HG02840 (cell line): ENCODE results near the gene PLCB3.
"Not testable (repeated sequence)": the region's sequence is repeated elsewhere in the genome, so short reads cannot be mapped to it uniquely, and the experiment has no call there.

Experiments used
- ATAC-seq: cut with Tn5 transposase; IDR thresholded peaks from one replicate; pipeline ENCODE4 v1.9.1; 2021; ENCODE audit warnings: mild to moderate bottlenecking, moderate library complexity, moderate number of reproducible peaks; ENCODE audit not compliant: unreplicated experiment, low FRiP score

Gene PLCB3

DNA sequence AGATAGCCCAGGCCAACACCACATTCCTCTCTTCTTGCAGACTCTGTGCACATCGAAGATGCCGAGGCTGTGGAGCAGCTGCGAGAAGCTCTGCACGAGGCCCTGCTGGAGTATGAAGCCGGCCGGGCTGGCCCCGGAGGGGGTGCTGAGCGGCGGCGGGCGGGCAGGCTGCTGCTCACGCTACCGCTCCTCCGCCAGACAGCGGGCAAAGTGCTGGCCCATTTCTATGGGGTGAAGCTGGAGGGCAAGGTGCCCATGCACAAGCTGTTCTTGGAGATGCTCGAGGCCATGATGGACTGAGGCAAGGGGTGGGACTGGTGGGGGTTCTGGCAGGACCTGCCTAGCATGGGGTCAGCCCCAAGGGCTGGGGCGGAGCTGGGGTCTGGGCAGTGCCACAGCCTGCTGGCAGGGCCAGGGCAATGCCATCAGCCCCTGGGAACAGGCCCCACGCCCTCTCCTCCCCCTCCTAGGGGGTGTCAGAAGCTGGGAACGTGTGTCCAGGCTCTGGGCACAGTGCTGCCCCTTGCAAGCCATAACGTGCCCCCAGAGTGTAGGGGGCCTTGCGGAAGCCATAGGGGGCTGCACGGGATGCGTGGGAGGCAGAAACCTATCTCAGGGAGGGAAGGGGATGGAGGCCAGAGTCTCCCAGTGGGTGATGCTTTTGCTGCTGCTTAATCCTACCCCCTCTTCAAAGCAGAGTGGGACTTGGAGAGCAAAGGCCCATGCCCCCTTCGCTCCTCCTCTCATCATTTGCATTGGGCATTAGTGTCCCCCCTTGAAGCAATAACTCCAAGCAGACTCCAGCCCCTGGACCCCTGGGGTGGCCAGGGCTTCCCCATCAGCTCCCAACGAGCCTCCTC lies 64.6 kb downstream of the PLCB3 start:
- not testable (repeated sequence) for ATAC-seq

DNA sequence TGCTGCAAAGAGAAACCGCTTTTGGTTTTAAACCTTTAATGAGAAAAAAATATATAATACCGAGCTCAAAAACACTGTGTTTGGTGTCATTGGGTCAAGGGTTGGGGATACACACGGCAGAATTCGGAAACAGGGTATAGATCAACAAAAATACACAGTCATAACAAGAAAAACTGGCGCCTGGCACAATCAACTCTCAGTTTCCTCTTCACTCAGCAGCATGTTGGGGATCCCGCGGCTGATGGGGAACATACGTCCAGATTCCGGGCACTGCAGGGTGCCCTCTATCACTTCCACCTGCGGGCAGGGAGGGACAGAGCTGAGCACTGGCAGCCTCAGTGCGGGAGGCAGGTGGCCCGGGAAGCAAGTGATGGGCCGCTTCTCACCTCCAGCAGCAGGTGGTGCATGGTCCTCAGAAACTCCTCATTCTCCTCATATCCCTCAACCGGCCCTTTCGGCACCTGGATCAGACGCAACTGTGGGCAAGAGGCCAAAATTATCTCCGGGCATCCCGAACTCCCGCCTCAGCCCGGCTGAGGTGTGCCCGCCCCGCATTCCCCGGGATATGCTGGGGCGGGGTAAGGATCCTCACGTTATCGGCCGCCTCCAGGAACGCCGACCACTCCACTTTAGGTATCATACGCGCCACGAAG lies 65.5 kb downstream of the PLCB3 start:
- ATAC-seq = no peak

DNA sequence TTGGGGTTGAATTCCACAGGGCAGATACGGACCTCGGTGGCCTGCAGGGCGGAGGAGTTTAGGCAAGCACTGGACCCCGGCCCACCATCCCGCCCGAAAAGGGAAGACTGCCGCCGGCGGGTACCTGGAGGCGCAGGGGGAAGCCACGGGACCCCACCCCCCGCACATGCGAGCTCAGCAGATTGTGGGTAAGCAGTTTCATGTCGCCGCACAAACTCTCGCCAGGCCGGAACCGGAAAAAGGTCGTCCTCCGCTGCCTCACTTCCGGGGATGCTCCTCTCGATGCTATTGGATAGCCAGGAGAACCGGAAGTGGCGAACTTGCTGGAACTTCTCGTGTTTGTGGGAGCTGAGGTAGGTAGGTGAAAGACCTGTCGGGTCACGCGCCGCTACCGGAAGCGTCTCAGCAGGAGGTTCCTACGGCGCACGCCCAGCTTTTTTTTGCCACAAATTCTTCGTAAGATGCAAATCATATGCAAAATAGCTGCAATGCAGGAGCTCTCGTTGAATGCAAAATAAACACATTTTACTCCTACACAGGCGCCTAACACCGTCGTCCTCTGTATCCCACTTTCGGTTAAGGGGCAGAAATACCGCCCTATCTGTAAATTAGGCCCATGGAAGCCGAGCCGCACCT lies 66.1 kb downstream of the PLCB3 start, which contains the start of gene TRMT112:
Gene TRMT112, minus strand, starts transcription at position 235 of the 636 bp plus-strand sequence. Its CDS starts 33 bp downstream, at position 202.
- peak; percentile 78 for ATAC-seq

DNA sequence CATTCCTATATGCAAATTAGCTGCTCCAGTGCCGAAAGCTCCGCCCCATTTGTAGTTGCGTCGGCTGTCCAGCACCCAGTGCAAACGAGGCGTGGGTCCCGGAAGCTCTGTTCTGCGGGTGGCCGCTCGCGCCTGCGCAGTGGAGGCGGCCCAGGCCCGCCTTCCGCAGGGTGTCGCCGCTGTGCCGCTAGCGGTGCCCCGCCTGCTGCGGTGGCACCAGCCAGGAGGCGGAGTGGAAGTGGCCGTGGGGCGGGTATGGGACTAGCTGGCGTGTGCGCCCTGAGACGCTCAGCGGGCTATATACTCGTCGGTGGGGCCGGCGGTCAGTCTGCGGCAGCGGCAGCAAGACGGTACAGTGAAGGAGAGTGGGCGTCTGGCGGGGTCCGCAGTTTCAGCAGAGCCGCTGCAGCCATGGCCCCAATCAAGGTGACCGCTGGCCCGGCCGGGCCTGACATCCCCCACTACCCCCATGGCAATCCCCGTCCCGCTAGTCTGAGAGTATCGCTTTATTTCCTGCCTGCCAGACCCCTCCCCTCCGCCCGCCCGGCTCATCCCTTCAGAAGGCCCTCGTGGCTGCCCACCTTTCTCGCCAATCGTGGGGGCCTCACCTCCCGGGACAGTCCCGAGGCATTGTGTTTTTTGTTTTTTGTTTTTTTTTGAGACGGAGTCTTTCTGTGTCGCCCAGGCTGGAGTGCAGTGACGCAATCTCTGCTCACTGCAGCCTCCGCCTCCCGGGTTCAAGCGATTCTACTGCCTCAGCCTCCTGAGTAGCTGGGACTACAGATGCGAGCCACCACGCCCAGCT lies 66.8 kb downstream of the PLCB3 start, which contains the start of gene PRDX5:
Gene PRDX5, plus strand, starts transcription at position 161 of the 805 bp plus-strand sequence. Its CDS starts 95 bp downstream, at position 256.
- ATAC-seq = peak; percentile 69
